Measurements from ENCODE around the gene WNT9B. TPM values are rescaled to one million over a fixed set of nuclear protein-coding genes. Genes with fewer than 3 reads are reported as not detected.

WNT9B gene
- total and polyA plus RNA-seq, 9 of the 15 experiments (the other 6 are each of a cell fraction or from before 2014, with no cell fraction given): not detected

- no peak for TF ChIP-seq ZNF277 (CRISPR knock-in tag; IDR thresholded peaks at IDR 0.05; ENCODE audit: borderline replicate concordance)
- TF ChIP-seq ZBTB7A (IDR thresholded peaks at IDR 0.05; ENCODE audit: borderline replicate concordance, control insufficient read depth, low read depth, low read length): peak; percentile 53; the same call in 1 of the 2 replicates
- no peak for TF ChIP-seq GMEB1 (CRISPR knock-in tag; IDR thresholded peaks at IDR 0.05)
- no peak for TF ChIP-seq ETV5 (CRISPR knock-in tag; IDR thresholded peaks at IDR 0.05; ENCODE audit: low read depth)
- TF ChIP-seq DMBX1 (CRISPR knock-in tag; IDR thresholded peaks at IDR 0.05; ENCODE audit: borderline replicate concordance): no peak
- no peak for TF ChIP-seq ZFP91 (CRISPR knock-in tag; IDR thresholded peaks at IDR 0.05)
- no peak for TF ChIP-seq ZNF124 (CRISPR knock-in tag; IDR thresholded peaks at IDR 0.05)
- peak; percentile 34; the same call in 1 of the 2 replicates for TF ChIP-seq ESRRA (IDR thresholded peaks at IDR 0.05; ENCODE audit: borderline replicate concordance, low read depth)
- TF ChIP-seq EWSR1 (IDR thresholded peaks at IDR 0.05; ENCODE audit: borderline replicate concordance, low read depth, partially characterized antibody): no peak
- TF ChIP-seq DDX20 (tag; IDR thresholded peaks at IDR 0.05; ENCODE audit: low read depth): no peak
- no peak for TF ChIP-seq BCL6 (CRISPR knock-in tag; IDR thresholded peaks at IDR 0.05)
- TF ChIP-seq IFI16 (CRISPR knock-in tag; IDR thresholded peaks at IDR 0.05): no peak
- no peak for TF ChIP-seq PTBP1 (IDR thresholded peaks at IDR 0.05; ENCODE audit: low read depth, low read length)
- no peak for TF ChIP-seq E2F5 (CRISPR knock-in tag; IDR thresholded peaks at IDR 0.05)
- TF ChIP-seq TRIM28 (IDR thresholded peaks at IDR 0.05): no peak
- TF ChIP-seq ZEB2 (IDR thresholded peaks at IDR 0.05): no peak
- no peak for TF ChIP-seq CHCHD3 (CRISPR knock-in tag; IDR thresholded peaks at IDR 0.05)
- peak; percentile 80 for TF ChIP-seq ZFX (CRISPR knock-in tag; IDR thresholded peaks at IDR 0.05)
- peak; percentile 49 for TF ChIP-seq GATAD2B (IDR thresholded peaks at IDR 0.05; ENCODE audit: borderline replicate concordance)
- TF ChIP-seq MNT (conservative IDR thresholded peaks at IDR 0.05): no peak; a peak in 1 of 4 replicates
- TF ChIP-seq ZC3H8 (IDR thresholded peaks at IDR 0.05): no peak
Observed at GRCh38 chr17:46818929-46819859, 32.2 kb upstream of the WNT9B start (continued).

All from K562 (cell line).